Stimulated activated CD4-positive, alpha-beta T cell treated with anti-CD3 and anti-CD28 coated beads, TNF-alpha, amount 100 ng/mL, for 1 hour (primary cell): Measurements from ENCODE around the gene AATK.
A peak's percentile ranks its signal among the peaks of the same experiment; 100 is the strongest.

Experiments
- DNase-seq, 3 donors: peaks; one replicate each; pipeline ENCODE4 v3.0.0-alpha.2; 2020; ENCODE audit warnings: low read depth in 3 of 3, low spot score in 1 of 3

Gene AATK

GRCh38 chr17:81096741-81097133 is 69.3 kb downstream of the AATK start:
- no peak for DNase-seq

- DNase-seq, result no peak
These were observed 70.6 kb downstream of the AATK start for GRCh38 chr17:81095383-81095762.

- DNase-seq, result peak; percentile 67 to 91 (median 81)
These were observed 71.3 kb downstream of the AATK start for GRCh38 chr17:81094509-81095382.

DNA sequence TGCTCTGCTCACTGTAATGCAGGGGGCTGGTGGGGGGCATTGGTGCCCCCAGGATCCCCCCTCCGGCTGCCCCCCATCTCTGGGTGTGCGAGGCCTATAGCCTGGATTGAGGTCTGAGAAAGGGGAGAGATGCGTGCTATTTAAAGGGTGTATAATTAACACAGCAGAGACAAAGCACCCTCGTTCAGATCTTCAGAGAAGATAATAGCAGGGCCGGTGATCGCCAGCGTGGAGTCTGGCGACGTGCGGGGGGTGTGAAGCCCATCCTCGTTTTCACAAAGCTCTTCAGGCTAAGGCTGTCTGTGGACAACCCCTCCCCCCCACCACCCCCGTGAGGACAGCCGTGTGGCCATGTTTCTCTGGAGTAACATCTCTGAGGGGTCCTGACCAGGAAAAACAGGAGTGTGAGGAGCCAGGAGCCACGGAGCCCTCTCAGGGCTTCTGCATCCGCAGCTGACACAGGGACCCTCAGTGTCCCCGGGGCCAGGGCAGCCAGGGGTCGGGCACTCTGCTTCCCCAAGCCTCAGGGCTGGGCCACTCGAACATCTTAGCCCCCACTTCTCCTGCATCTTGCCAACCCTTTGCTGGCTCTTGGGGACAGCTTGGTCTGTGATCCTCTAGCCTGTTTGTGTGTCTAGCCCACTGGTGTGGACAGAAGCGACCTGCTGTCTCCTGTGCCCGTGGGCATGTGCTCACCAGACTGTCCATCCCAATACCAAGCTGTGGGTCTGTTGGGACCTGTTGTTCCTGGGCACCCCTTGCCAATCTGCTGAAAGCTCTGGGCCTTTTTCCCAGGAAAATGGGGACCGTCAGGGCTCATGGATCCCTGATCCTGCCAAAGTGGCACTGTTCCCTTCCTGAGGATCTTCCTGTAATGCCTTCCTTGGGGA is 72.2 kb downstream of the AATK start:
- no peak for DNase-seq

DNA sequence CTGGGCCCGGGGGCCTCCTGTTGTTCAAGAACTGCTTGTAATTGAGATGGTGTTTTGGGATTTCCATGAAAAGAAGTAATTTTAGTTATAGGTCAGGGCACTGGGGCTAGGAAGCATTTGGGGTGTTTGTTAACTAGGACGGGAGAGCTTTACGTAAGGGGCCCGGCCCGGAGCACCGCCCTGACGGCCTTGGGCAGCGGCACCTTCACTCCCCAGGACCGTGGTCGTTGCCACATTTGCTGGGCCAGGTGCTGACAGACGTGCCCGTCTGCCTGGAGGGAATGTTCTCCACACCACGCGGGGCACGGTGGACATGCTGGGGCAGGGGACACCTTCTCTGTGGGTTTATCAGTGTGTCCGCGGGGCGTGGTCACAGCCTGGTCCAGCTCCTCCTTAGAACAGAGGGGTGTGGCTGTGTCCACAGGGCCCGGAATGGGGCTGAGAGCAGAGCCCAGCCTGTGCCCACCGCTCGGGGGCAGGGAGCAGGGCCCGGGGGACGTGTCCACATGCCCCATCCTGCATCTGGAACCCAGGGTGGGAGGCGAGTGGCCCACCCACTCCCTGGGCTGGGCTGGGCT is 73.4 kb downstream of the AATK start:
- DNase-seq, result no peak

- DNase-seq, result no peak
These were observed 74.1 kb downstream of the AATK start for GRCh38 chr17:81091774-81092517.

- DNase-seq, result no peak
These were observed 74.9 kb downstream of the AATK start for GRCh38 chr17:81091154-81091553.

DNA sequence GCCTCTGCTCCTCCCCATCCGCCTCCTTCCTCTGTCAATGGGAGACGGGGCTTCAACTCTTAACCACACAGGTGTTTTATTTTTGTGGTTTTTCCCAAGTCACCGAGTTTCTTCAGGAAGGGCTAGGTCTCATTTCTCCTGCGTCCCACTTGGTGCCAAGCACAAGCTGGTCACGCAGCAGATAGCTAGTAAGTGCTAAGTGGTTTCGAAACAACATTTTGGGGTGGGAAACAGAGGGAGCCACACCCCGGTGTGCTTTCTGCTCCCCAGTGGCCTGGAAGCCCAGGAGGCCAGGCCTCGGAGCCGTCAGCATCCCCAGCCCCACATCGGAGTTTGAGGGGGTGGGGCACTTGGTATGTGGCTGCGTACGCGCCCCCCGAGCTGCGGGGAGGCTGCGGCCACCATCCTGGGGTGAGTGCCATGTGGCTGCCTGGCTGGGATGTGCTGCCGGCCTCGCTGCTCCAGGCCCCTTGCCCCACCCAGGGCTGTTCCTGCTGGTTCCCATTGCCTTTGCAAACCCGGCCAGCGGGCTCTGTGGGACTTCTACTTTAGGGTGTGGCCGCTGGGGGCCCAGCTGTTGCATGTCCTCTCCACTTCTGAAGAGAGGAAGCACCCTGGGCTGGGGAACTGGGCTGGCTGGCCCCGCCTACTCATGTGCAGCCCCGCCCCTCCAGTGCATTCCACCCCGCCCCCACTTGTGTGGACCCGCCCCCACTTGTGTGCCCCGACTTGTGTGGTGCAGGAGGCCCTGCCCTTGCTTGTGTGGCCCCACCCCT is 75.5 kb downstream of the AATK start:
- no peak for DNase-seq

GRCh38 chr17:81086789-81087551 is 79.1 kb downstream of the AATK start:
- no peak for DNase-seq

- DNase-seq, result no peak
These were observed 80.6 kb downstream of the AATK start for GRCh38 chr17:81085420-81085911.

- no peak for DNase-seq
These were observed 81.2 kb downstream of the AATK start for GRCh38 chr17:81084680-81085419.

- DNase-seq, result no peak
These were observed 82.8 kb downstream of the AATK start for GRCh38 chr17:81083125-81083765.

DNA sequence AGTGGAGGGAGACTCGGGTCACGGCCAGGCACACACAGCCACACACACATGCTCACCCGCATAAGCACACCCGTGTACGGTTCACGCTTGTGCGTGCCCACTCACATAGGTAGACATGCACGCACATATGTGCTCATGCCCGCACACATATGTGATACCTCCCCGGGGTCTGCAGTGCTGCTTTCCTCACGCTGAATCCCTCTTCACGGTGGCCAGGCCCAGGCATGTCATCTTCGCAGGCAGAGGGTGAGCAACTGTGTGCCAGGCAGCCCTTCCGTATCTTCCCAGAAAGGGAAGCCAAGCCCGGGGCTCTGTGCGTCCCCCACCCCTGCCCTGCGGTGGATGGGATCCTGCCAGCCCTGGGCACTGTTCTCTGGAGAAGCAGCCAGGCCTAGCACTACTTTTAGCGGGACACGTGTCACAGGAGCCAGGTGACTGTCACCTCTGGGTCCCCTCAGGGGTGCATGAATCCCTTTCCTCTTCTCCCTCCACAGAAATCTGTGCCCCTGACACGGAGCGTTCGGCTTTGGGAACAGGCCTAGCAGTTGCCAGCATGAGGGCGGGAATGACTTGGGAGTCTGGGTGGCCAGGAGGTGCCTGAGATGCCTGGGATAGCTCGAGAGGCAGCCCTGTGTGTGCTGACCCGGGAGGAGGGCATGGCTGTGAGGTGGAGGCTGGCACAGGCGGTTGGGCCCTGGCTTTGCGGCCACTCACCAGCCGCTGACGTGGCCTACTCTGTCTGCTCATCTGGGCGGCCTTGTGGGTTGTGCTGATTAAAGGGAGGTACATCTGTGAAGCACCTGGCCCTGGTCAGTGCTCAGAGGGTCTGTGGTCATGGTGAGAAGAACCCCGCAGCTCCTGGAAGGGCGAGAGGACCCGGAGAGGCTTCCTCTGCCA is 83.6 kb downstream of the AATK start:
- DNase-seq, result no peak

- DNase-seq, result no peak
These were observed 84.5 kb downstream of the AATK start for GRCh38 chr17:81081222-81082176.

GRCh38 chr17:81080019-81080418 is 86.0 kb downstream of the AATK start:
- DNase-seq, result no peak
